Adrenal gland (tissue), 12 donors: ENCODE measurements around the gene RET. TPM values are rescaled to one million over a fixed set of nuclear protein-coding genes. Genes with fewer than 3 reads are reported as not detected.

Source experiments
- DNase-seq, 7 donors: peaks; one replicate each; pipeline ENCODE4 v3.0.0-alpha.2; 2019 to 2020
- H3K27ac ChIP-seq, 5 donors: fragments of 200-600 bp; sonication (generic) in 4 of 5; 1 replicate in 3 of 5; 2 replicates in 2 of 5; pipeline versions ENCODE4 v1.5.1 to v1.8.0; 2016 to 2020; ENCODE audit warnings: mild to moderate bottlenecking in 1 of 5
- H3K27me3 ChIP-seq: fragments of 200-600 bp; 2 replicates; pipeline ENCODE4 v1.8.0; 2021
- H3K36me3 ChIP-seq, 2 donors: fragments of 200-600 bp; replicated peaks in 1 of 2; 1 replicate in 1 of 2; 2 replicates in 1 of 2; pipeline versions ENCODE4 v1.5.1 to v1.8.0; 2018 to 2022
- H3K4me1 ChIP-seq, 2 donors: fragments of 200-600 bp; replicated peaks in 1 of 2; 1 replicate in 1 of 2; 2 replicates in 1 of 2; pipeline versions ENCODE4 v1.5.1 to v1.8.0; 2018 to 2021
- H3K4me3 ChIP-seq, 4 donors: fragments of 200-600 bp; sonication (generic) in 3 of 4; one replicate each; pipeline ENCODE4 v1.5.1; 2016 to 2018
- H3K9me3 ChIP-seq, 3 donors: fragments of 200-600 bp; sonication (generic) in 1 of 3; replicated peaks in 1 of 3; 1 replicate in 2 of 3; 2 replicates in 1 of 3; pipeline versions ENCODE4 v1.5.1 to v1.8.0; 2016 to 2021
- CTCF ChIP-seq, 6 experiments: fragments of 450-650 bp in 4 of 6; fragments of 200-600 bp in 2 of 6; sonication (generic) in 1 of 6; IDR thresholded peaks; 1 replicate in 5 of 6; 2 replicates in 1 of 6; pipeline versions ENCODE4 v1.5.1 to v1.8.0; 2016 to 2021; ENCODE audit warnings: antibody characterized with exemption in 6 of 6, mild to moderate bottlenecking in 2 of 6, moderate library complexity in 1 of 6
- POLR2A ChIP-seq, 2 donors: fragments of 450-650 bp; IDR thresholded peaks; one replicate each; pipeline ENCODE4 v1.6.1; 2017; ENCODE audit warnings: antibody characterized with exemption in 2 of 2, mild to moderate bottlenecking in 2 of 2, moderate library complexity in 1 of 2
- WGBS, 4 donors: extraction: QIAGEN DNeasy Blood & Tissue Kit in 2 of 4; methylation state at CpG; one replicate each; pipeline versions ENCODE4 v1.1.5 to v1.1.7; 2013 to 2017; 5-methylcytosine and 5-hydroxymethylcytosine counted together
- intact Hi-C, 2 donors: fragments of 100-400 bp; cut with DNase I; formaldehyde crosslinking; loops; one replicate each; pipeline versions ENCODE4 v1.14.1 to v1.15.0; 2022 to 2023
- polyA plus RNA-seq, 3 donors: library from polyadenylated mRNA; stranded (reverse); fragments of 200-250 nt in 2 of 3; fragments of 350-450 nt in 1 of 3; fragmentation: Illumina TruSeq in 1 of 3; extraction: RNeasy Lipid Tissue Mini Kit (QIAGEN cat#74804) in 1 of 3; gene quantifications; one replicate each; pipeline ENCODE4 v1.2.3, GENCODE V29; 2013 to 2014
- total RNA-seq, 9 donors: library from RNA; depleted of rRNA in 4 of 9; stranded (reverse); fragments of >200 nt in 4 of 9; fragments of 120-200 nt in 1 of 9; fragmentation: NEBNext Ultra II Directional in 1 of 9; extraction: Animal tissue kit (Norgen Biotek cat#: 25700) in 1 of 9; gene quantifications; one replicate each; pipeline versions ENCODE4 v1.1.0 to v1.2.4, GENCODE V29; 2013 to 2023
- donor health status: healthy with polysubstance abuse.
- donor health status: Bipolar disorder and iron deficiency.
- donor health status: DM: yes; HTN: yes; CAD: no.
- donor health status: DM: no; HTN: no; CAD: no.
- donor health status: DM: no; HTN: no; CAD: no.
- donor health status: DM: yes; HTN: yes; CAD: no.

RET gene
- total and polyA plus RNA-seq, 12 donors, result 1.6 to 43.6 (median 6.0) TPM

- Histone ChIP-seq H3K4me3 (no peak overlapping the region), H3K36me3 (peaks cover 0 to 10% of the 10 kb centered on the region in 2 donors), H3K27ac (no peak overlapping the region), H3K27me3 (no peaks in the 10 kb centered on the region), H3K9me3 (no peaks in the 10 kb centered on the region), H3K4me1 (peaks cover 0 to 2% of the 10 kb centered on the region in 2 donors)
- DNase-seq, result no peak
- 37 to 63% (median 57%) methylated on average over 1 of the region's 1 CpG for WGBS, 4 donors
- TF ChIP-seq POLR2A (IDR thresholded peaks at IDR 0.05), result no peak
- no peak for TF ChIP-seq CTCF (IDR thresholded peaks at IDR 0.05)
- intact Hi-C loops, result no loop called here
Observed at GRCh38 chr10:43177595-43177994, 100.7 kb downstream of the RET start.

Other genes with a start within 250 kb of the RET start
- 10 to 100 TPM in 7 of 9 donors, 1 to 10 TPM in 2; 7.4 to 19.4 (median 13.3) TPM for gene CSGALNACT2, start 61.4 kb downstream of the RET start, total RNA-seq
- 10 to 100 TPM in 1 of 3 donors, 1 to 10 TPM in 2; 5.8 to 15.3 (median 6.5) TPM for gene CSGALNACT2, start 61.4 kb downstream of the RET start, polyA plus RNA-seq
- gene RASGEF1A, start 190.0 kb downstream of the RET start, total RNA-seq, result 1 to 10 TPM; 1.0 to 8.1 (median 2.6) TPM
- gene RASGEF1A, start 190.0 kb downstream of the RET start, polyA plus RNA-seq, result 10 to 100 TPM in 1 of 3 donors, 1 to 10 TPM in 1, under 1 TPM in 1; 0.98 to 11.3 (median 2.0) TPM